Endodermal cell (in vitro differentiated cells): ENCODE data around the gene TMEFF1. TPM values are rescaled to one million over a fixed set of nuclear protein-coding genes. Genes with fewer than 3 reads are reported as not detected.
A peak's percentile ranks its signal among the peaks of the same experiment; 100 is the strongest.

Experiments
- DNase-seq: peaks from one replicate; pipeline ENCODE4 v3.0.0-alpha.2; 2017
- H3K27ac ChIP-seq: 2 replicates; pipeline ENCODE4 v1.5.1; 2013; ENCODE audit warnings: mild to moderate bottlenecking, low read depth, low read length, moderate library complexity
- H3K27me3 ChIP-seq: 2 replicates; pipeline ENCODE4 v1.6.1; 2013; ENCODE audit warnings: mild to moderate bottlenecking, low read length, moderate library complexity; ENCODE audit not compliant: insufficient read depth, control insufficient read depth, poor library complexity, severe bottlenecking
- H3K36me3 ChIP-seq: 2 replicates; pipeline ENCODE4 v1.7.0; 2013; ENCODE audit warnings: mild to moderate bottlenecking, low read length, moderate library complexity; ENCODE audit not compliant: control insufficient read depth, insufficient read depth
- H3K4me1 ChIP-seq: one replicate; pipeline ENCODE4 v1.7.0; 2013; ENCODE audit warnings: low read length; ENCODE audit not compliant: control insufficient read depth, insufficient read depth
- H3K4me3 ChIP-seq: 2 replicates; pipeline ENCODE4 v1.5.1; 2013; ENCODE audit warnings: mild to moderate bottlenecking, low read length, moderate library complexity
- H3K9ac ChIP-seq: 2 replicates; pipeline ENCODE4 v1.6.1; 2013; ENCODE audit warnings: mild to moderate bottlenecking, low read length, moderate library complexity; ENCODE audit not compliant: poor library complexity, severe bottlenecking; ENCODE audit errors: extremely low read depth
- H3K9me3 ChIP-seq: 2 replicates; pipeline ENCODE4 v1.6.1; 2013; ENCODE audit warnings: mild to moderate bottlenecking, low read length, moderate library complexity; ENCODE audit not compliant: control insufficient read depth
- H3K27ac Mint-ChIP-seq: 2 replicates; pipeline ENCODE4 v1.8.0; 2020; ENCODE audit warnings: mixed read lengths
- H3K27me3 Mint-ChIP-seq: 2 replicates; pipeline ENCODE4 v1.8.0; 2021; ENCODE audit warnings: mild to moderate bottlenecking, mixed read lengths; ENCODE audit not compliant: insufficient read depth
- H3K36me3 Mint-ChIP-seq: 2 replicates; pipeline ENCODE4 v1.8.0; 2020; ENCODE audit warnings: low read depth, mixed read lengths
- H3K4me1 Mint-ChIP-seq: 2 replicates; pipeline ENCODE4 v1.8.0; 2020; ENCODE audit warnings: mixed read lengths
- H3K4me3 Mint-ChIP-seq: 2 replicates; pipeline ENCODE4 v1.8.0; 2020; ENCODE audit warnings: mild to moderate bottlenecking, moderate library complexity, mixed read lengths
- H3K9me3 Mint-ChIP-seq: 2 replicates; pipeline ENCODE4 v1.8.0; 2020; ENCODE audit warnings: mild to moderate bottlenecking, mixed read lengths
- CTCF ChIP-seq: fragments of 200-600 bp; sonication (generic); conservative IDR thresholded peaks from 2 replicates; pipeline ENCODE4 v1.5.0; 2021; ENCODE audit warnings: antibody characterized with exemption, mild to moderate bottlenecking
- WGBS, 2 experiments: methylation state at CpG; one replicate each; pipeline versions ENCODE4 v1.1.5 to v1.1.7; 2013; ENCODE audit warnings: missing lambda C conversion rate in 2 of 2, mixed read lengths in 1 of 2; ENCODE audit not compliant: insufficient coverage in 1 of 2, insufficient read length in 1 of 2; 5-methylcytosine and 5-hydroxymethylcytosine counted together
- total RNA-seq, 2 donors: library from RNA; stranded (reverse); fragmentation: NEBNext Ultra II Directional in 1 of 2; extraction: Animal tissue kit (Norgen Biotek cat#: 25700) in 1 of 2; gene quantifications; 2 replicates in 1 of 2; 3 replicates in 1 of 2; pipeline ENCODE4 v1.2.1, GENCODE V29; 2021

Gene TMEFF1
- total RNA-seq, 2 donors from 2014 or later: 67.5 to 111 TPM

- Mint-ChIP-seq H3K4me3 (peak within 1 kb of the TSS; percentile 81), H3K27me3 (peaks cover 2% of the 10 kb centered on the region), H3K4me1 (peaks cover 16% of the 10 kb centered on the region), H3K9me3 (no peaks in the 10 kb centered on the region), H3K27ac (peak within 1 kb of the TSS; percentile 99), H3K36me3 (peaks cover 9% of the 10 kb centered on the region)
- Histone ChIP-seq H3K9me3 (no peaks in the 10 kb centered on the region), H3K4me1 (no peaks in the 10 kb centered on the region), H3K27me3 (no peaks in the 10 kb centered on the region), H3K9ac (peak within 1 kb of the TSS; percentile 56), H3K36me3 (no peaks in the 10 kb centered on the region), H3K4me3 (peak within 1 kb of the TSS; percentile 88), H3K27ac (peak within 1 kb of the TSS; percentile 98)
- TF ChIP-seq CTCF: no peak
- DNase-seq: peak; percentile 81
- WGBS, 2 experiments: 2 to 4% methylated on average over 21 to 80 of the region's 80 CpGs
These were observed 46.2 kb upstream of the TMEFF1 start, which contains the start of gene MSANTD3 for GRCh38 chr9:100426530-100427365. TSS of gene MSANTD3 (plus strand) at chr9:100427143. CDS start at chr9:100441939, 14,796 bp downstream.

GRCh38 chr9:100427366-100428263 is 45.3 kb upstream of the TMEFF1 start:
- Histone ChIP-seq H3K4me1 (no peaks in the 10 kb centered on the region), H3K36me3 (no peaks in the 10 kb centered on the region), H3K9ac (peak overlapping the region; percentile 56), H3K4me3 (peak overlapping the region; percentile 87), H3K27ac (peak overlapping the region; percentile 86), H3K9me3 (no peaks in the 10 kb centered on the region), H3K27me3 (no peaks in the 10 kb centered on the region)
- peak; percentile 86 for DNase-seq
- 6 to 36% methylated on average over 11 to 65 of the region's 65 CpGs for WGBS, 2 experiments
- Mint-ChIP-seq H3K4me3 (peak overlapping the region; percentile 73), H3K9me3 (no peaks in the 10 kb centered on the region), H3K36me3 (peaks cover 9% of the 10 kb centered on the region), H3K4me1 (peaks cover 16% of the 10 kb centered on the region), H3K27me3 (peaks cover 2% of the 10 kb centered on the region), H3K27ac (peak overlapping the region; percentile 84)
- no peak for TF ChIP-seq CTCF

- 90 to 95% methylated on average over 9 of the region's 9 CpGs for WGBS, 2 experiments
- Mint-ChIP-seq H3K9me3 (no peaks in the 10 kb centered on the region), H3K27me3 (peaks cover 2% of the 10 kb centered on the region), H3K27ac (no peak overlapping the region), H3K4me1 (peaks cover 16% of the 10 kb centered on the region), H3K36me3 (peaks cover 9% of the 10 kb centered on the region), H3K4me3 (no peak overlapping the region)
- Histone ChIP-seq H3K4me1 (no peaks in the 10 kb centered on the region), H3K4me3 (no peak overlapping the region), H3K27ac (no peak overlapping the region), H3K9ac (no peak overlapping the region), H3K27me3 (no peaks in the 10 kb centered on the region), H3K36me3 (no peaks in the 10 kb centered on the region), H3K9me3 (no peaks in the 10 kb centered on the region)
- no peak for DNase-seq
- TF ChIP-seq CTCF: no peak
These were observed 43.9 kb upstream of the TMEFF1 start for GRCh38 chr9:100428871-100429654.
